Measurements from ENCODE around the gene PPM1F.
"Not testable (repeated sequence)": the region's sequence is repeated elsewhere in the genome, so short reads cannot be mapped to it uniquely, and the experiment has no call there.

The PPM1F gene

DNA sequence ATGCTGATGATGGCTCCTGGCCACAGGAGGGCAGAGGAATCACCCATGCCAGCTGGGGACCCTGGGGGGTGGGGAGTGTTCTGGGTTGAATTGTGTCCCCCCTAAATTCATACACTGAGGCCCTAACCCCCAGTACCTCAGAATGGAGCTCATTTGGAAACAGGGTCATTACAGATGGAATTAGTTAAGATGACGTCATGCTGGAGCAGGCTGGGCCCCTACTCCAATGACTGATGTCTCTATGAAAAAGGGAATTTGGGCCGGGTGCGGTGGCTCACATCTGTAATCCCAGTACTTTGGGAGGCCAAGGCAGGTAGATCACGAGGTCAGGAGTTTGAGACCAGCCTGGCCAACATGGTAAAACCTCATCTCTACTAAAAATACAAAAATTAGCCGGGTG lies 12.7 kb downstream of the PPM1F start:
- not testable (repeated sequence) for DNase-seq

DNA sequence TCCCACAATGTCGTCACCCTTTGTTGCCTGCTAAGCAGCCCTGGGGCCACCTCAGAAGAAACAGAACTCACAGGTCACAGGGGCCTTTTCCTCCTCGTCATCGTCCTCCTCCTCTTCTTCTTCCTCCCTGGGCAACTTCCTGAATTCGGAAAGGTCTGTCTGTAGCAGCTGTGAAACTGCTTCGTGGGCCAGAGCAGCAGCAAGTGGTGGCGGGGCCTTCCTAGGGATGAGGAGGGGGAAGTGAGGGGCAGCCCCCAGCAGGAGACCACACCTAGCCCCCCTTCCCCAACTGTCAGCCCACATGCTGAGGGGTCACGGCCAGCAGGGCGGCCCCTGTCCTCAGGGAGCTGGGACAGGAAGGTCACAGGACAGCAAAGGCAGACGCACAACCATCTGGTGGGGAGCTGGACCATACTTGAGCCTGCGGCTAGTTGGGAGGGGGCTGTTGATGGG lies 13.2 kb downstream of the PPM1F start:
- DNase-seq, result no peak

DNA sequence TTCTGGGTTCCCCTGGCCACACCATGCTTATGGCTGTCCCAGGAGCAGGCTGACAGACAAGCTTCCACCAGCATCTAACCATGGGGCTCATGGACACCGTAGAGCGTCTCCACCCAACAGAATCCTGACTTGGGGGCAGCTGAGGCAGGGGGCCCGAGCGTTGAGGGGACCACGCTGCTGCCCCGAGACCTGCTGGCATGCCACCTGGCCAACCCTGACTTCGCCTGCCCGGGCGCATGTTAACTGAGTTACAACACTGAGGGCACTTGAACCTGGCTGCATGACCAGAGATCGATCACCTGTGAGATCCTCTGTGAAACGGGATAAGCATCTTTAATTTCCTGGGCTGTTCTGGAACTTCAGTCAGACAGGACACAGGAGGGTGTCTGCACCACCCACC lies 13.7 kb downstream of the PPM1F start:
- no peak for DNase-seq

DNA sequence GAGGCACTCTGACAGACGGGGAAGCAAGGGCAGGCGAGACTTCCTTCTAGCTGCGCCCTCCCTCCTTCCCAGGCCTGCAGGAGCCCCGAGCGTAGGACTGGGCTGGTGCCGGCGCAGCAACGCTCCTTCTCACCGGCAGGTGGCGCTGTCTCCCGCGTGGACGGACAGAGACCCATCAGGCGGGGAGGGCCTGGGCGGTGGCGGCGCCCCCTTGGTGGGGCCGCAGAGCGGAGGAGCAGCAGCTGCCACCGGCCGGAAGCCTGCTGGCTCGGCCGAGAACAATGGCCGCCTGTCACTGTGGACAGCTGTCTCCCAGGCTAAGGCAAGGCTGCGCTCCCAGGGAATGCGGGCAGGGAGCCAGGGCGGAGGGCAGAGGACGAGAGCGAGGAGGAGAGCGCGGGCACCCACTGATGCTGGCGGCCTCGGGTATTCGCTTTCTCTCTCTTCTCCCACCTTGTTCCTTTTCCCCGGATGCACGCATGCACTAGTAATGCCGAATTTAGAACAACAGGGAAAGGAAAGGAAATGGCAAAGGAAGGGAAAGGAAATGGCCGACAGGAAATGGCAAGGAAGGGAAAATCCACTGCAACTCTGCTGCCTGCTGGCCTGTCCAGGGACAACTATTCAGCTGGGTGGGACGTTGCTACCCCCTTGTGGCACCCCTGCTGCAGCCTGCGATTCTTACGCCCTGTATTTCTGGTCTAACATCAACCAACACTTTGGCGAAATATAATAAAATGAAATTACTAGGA lies 14.4 kb downstream of the PPM1F start:
- peak; percentile 52 to 84 for DNase-seq

DNA sequence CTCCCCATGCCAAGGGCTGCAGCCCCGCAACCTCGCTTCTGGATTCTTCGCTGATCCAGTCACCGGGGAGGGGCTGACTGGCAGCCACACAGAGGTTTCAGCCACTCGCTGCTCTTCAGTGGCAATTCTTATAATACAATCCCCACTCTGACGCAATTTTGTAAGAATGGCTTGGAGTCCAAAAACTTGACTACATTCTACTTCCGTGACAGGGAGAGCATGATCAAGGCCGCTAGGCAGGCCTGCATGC lies 14.9 kb downstream of the PPM1F start:
- no peak for DNase-seq

DNA sequence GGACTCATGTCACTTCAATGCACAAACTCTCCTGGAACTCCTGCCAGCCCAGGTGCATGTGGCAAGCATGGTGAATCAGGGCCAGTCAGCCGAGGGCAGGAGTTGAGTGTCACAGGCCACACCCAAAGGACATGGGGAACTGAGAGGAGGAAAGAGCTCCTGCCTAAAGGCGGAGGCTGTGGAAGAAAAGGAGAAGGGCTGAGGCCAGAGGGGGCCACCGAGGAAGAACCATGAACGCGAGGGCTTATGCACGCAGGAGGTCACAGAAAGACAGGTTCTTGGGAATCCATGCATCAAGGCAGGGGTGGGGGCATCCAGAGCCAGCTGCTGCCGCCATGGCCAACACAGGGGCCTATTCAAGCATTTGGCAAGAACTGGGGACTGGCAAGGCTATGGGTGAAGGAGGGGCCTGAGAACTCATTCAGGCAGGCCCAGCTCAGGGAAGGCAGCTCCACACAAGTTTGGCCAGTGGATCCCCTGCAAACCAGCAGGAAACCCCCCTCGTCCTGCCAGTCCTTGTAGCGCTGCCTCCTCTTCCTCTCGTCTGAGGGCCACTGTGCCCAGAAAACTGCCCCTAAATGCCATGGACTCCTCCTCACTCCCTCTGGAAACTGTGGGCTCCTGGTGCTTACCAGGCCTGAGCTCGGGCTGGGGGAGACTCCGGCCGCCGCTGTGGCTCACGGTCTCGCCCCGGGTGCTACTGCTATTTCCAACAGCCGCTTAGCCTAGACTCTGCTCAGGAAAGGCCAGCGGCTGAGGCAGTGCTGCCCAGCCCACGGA lies 15.4 kb downstream of the PPM1F start:
- DNase-seq, result no peak

DNA sequence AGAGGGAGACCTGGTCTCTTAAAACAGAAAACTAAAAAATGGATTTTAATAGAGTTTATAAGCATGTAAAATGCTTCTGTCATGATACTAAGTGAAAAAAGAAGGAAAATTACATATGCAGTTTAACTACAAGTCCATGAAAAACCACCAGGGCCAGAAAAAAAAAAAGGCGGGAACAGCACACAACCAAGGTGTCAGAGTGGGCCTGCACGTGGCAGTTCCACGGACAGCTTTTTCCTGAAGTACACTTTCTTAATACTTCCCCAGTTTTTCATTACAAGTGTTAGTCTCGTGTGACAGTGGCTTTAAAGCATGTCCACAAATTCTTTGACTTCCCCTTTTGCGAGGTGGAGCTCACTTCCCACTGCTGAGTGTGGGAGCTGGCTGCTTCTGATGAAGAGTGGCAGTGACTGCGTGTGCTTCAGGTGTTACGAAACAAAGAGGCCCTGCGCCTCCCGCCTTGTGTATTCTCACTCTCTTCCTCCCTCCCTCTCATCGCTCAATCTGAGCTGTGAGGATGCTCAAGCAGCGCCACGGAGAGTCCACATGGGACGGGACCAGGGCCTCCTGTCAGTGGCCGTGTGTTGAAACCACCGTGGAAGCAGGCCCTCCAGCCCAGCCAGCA lies 16.4 kb downstream of the PPM1F start:
- no peak for DNase-seq

DNA sequence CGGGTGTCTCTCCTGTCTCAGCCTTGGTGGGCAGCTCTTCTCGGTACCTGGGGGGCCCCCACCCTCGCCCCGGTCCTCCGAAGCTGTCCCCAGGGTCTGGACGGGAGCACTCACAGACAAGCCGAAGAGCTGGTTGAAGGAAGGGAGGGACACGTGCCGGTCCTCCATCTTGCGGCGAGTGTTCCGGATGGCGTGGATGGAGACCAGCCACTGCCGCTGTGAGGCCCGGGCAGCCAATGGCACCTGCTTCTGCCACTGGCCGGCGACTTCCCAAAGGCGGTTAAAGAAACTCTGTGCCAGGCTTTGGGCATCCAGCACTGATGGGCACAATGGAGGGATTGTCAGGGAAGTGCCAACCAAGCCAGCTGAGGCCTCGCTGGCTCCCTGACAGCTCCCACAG lies 18.7 kb downstream of the PPM1F start:
- DNase-seq, result no peak

DNA sequence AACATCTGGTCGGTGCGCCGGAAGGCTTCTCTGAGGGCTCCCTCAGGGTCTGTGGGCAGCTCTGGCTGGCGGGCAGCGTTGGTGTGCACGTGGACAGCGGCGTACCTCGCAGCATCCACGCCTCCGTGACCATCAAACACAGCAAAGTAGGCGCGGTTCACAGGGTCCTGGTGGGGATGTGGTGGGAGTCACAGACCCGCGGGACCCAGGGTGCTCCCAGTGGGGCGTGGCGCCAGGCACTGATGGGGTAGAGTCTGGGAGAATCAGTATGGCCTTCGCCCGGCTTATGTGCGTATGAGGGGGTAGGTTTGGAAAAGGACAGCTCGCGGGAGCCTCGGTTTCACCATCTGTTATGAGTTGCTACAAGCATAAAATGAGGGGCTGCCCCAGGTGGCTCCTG lies 19.2 kb downstream of the PPM1F start:
- no peak for DNase-seq

DNA sequence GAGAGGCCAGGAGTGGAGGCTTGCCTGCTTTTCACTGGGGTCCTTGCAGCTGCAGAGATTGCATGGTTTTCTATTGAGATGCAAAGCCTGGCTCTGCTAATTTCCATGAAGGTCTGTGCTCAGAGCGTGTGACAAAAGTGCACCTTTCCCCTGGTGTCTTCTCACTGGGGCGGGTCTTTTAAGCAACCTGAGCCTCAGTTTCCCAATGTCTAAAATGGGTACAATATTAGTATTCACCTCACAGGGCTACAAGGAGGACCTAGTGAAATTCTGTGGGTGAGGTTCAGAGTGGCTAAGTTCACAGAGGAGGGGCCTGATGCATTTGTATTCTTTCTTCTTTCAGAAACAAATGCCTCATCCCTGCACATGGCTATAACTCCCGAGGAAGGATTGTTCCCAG lies 20.3 kb downstream of the PPM1F start:
- DNase-seq, result no peak

DNA sequence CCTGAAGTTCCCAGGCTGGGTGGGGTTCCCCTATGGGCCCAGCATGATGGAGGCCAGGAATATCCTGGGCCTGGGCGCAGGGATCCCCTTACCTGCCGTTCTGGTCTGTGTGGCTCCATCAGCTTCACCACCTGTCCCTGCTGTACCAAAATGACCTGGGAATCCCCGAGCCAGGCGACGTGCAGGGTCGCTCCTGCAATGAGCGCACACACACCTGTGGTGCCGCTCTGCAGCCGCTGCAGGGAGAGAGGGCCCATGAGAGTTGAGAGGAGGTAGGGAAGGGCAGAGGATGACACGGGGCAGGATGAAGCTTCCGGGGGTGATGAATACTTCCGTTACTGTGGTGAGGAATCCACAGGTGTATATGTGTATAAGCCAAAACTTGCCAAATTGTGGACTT lies 21.6 kb downstream of the PPM1F start:
- no peak for DNase-seq

DNA sequence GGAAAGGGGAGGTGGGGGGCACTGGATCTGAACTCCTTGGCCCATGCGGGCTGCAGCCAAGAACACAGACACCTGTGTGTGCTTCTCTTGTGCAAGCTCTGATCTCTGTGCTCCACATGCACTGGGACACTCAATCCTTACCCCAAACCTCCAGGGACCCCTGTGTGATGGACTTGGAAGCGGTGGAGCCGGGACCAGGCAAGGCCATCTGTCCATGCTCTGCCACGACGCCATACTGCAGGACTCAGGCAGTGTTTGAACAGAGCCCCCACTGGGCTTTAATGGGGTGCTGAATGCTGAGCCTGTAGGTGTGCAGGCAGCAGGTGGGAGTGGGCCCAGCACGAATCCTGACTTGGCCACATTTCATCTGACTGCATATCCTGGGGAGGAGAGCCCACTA lies 23.4 kb downstream of the PPM1F start:
- DNase-seq, result no peak

DNA sequence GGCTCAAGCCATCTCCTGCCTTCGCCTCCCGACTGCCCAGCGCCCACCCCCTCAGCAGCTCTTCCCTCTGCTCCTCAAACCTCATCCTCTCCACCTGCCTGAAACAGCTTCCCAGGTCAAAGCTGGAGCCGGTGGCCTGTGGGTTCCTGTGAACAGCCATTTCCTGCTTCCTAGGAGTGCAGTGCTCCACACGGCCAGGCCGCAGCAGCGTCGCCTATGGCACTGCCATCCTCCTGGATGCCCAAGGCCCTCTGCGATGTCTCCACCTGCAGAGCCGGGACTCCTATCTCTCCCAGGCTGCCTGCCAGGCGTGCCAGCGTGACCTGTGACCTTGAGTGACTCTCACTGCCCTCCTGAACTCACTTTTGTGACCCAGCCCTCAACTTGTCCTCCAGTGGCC lies 24.6 kb downstream of the PPM1F start:
- DNase-seq, result no peak

DNA sequence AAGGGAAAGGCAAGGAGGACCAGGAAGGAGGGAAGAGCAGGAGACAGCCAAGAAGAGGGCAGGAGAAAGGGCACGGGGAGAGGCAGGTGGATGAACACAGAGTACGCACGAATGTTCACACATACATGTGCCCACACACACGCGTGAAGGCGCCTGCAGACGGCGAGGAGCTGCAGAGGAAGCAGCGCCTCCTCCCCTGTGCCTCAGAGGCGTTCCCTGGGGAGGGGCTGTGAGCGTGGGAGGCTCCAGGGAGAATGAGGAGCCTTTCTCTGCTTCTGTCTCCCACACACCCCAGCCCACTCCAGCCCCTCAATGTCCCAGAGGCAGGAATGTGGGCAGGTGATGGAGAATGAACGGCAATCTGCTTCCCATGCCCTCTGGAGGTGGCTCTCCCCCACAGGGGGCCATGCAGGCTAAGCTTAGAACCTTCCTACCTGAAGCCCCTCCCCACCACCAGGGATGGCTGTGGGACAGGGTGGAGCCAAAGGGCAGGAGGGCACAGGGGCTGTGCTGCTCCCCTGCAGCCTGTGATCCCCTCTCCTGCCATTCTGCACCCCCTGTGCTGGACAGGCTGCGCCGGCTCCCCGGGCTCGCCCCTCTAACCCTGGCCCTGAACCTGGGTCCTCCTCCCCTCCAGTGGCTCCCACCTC lies 25.3 kb downstream of the PPM1F start:
- DNase-seq, result no peak

DNA sequence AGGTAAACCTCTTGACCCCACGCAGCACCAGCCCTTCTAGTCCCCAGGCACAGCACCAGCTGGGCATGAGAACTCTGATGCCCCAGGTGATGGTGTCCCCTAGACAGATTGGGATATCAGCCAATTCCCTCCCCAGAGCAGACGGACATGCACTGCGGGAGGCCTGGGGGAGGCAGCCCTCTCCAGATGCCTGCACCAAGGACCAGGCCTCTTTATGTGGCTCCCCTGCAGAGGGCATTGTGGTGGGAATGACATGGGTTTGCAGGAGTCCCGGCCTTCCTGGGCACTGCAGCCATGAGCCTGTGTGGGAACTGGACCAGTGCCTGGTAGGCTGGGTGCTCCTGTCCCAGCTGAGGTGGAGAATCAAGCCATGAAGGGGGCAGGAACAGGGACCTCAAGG lies 25.9 kb downstream of the PPM1F start:
- DNase-seq, result no peak

DNA sequence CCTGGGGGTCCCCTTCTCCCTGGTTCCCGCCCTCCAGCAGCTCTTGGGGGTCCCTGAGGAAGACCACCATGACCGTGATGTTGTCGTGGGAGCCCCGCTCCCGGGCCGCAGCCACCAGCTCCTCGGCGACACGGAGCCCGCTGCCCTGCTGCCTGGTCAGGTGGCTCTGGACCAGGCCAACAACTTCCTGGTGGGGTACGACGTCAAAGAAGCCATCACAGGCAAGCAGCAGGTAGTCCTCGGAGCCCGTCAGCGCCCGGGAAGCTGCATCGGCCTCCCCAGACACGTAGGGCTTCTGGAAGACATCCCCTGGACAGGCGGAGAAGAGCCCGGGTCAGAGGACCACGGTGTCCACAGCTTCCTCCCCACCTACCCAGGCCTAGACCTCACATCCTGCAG lies 29.5 kb downstream of the PPM1F start:
- no peak for DNase-seq

DNA sequence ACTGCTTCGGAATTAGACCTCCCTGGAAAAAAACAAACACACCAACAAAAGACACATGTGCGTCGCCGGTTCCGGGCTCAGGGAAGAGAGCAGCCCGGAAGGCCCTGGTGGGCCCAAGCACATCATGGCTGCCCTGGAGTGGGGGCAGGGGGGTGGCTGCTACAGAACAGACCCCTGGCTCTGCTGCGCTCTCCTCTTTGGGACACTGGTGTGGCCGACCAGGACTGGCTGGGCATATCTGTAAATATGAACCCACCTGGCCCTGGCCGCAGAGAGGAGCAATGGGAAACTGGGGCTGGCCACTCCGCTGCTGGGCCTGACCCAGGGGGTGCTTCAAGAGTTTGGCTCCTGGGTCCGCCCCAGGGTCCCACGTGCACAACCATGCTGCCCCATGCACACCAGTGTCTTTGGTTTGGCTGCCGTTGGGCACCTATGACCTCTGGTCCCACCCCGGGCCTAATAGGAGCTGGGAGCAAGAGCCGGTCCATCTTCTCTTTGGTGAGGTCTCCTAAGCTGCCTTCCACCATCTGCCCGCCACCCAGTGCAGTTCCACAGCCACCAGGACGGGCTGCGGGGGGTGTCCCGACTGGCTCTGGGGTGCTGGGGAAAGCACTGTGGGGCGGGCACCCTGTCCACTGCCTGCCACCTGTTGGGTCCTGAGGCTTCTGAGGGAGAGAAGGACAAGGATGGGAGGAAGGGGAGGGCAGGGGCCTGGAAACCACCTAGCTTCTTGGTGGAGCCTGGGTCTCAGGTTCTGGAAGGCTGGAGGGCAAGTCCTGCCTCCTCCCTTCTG lies 30.1 kb downstream of the PPM1F start:
- no peak for DNase-seq

DNA sequence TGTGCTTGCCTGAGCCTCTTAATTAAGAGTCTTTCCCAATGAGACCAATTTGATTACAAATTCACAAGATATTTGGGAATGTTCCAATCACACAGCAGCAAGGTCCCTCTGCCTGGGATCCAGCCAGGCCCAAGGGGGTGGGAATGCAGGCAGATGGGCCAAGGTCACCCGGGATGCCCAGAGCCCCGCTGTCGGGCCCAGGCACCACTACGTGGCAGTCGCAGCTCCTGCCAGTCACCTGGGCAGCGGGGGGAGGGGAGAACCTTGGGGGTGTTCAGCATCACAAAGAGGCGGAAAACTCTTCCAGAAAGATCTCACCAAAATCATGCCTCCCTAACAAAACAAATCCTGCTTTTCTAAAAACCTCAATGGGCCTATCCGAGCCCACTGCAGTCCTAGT lies 30.9 kb downstream of the PPM1F start:
- DNase-seq, result no peak

DNA sequence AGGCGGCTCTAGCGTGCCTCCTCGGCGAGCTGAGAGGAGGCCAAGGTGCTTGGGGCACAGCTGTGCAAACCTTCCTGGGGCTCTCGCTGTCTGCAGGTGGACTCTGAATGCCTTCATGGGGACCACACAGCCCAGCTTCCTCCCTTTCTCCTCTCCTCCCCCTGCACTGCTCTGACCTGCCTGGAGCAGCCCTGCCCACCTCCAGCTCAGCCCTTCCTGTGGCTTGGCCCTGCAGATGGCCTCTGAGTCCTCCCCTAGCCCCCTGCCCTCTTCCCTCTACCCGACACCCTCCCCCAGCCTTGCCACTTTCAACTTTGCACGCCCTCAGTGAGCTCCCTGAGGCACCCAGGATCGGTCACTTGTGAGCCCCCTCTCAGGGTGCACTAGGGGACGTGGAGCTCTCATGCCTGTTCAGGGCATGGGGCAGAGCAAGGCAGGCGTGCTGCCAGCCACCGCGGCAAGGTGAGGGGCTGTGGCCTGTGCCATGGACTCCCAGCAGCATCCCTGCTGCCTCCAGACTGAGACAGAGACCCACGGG lies 31.4 kb downstream of the PPM1F start:
- DNase-seq, result no peak

DNA sequence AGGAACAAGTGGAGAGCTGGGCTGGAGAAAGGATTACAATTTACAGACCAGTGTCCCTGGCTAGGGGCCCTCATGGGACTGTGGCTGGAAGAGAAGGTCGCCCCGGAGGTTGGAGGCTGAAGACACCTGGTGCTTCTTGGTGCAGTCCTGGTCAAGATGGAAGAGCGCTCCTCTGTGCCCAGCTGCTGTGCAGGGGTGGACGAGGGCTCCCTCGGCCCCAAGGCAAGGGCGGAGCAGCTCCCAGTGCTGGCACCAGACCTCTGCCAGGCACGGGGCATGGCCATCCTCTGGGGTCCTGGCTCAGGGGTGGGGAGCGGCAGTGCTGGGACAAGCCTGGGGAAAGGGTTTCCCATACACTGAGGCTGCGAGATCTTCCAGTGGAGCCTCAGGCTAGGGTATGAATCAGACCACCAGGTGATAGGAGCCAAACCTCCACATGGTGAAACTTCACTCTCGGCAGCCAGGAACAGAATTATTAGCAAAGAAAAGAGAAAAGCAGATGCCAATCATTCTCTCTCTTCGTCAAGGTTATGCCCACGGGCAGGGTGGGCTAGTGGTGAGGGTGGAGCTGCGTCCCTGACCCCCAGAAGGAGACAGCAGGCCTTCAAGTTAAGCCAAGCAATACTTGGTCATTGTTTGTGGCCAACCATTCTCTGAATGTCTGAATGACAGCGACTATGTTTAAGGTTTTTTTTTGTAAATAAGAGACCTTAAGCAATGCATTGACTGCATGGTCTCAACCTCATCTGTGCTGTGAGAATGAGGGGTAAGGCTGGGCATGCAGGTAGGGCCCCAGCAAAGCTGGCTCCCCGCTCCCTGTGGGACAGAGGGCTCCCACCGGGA lies 32.1 kb downstream of the PPM1F start:
- DNase-seq, result no peak

DNA sequence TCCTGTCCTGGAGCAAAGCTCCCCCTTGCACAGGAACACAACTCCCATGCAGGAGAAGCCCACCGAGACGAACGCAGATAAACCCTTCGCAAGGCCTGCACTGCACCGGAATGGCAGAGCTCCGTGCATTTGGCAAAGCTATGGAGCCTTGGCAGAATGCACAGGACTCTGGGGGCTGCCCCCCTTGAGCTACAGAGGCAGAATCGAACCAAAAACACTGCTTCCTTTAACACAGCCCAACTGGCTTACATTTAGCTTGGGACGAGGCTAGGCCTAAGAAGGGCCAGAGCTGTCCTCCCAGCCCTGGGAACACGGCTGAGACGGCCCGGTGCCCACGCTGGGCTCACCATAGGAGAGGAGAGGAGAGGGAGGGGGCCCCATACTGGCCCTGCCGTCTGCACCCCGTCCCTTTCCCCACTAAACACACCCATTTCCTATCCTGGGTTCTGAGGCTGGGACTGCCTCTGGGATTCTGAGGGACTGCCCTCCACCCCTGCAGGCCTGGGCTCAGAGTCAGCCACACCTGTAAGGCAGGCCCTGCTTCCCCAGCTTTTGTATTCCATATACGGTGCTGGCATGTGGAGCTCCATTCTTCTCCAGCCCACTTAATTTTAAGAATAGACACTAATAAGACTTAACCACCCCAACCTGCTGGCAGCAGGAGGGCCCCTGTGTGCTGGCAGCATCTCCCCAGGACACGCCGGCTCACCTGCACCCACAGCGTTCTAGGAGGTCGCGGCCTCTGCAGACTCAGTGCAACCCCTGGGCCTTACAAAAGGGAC lies 32.9 kb downstream of the PPM1F start:
- DNase-seq, result no peak

All from NCI-H526 (cell line).